T-helper 2 cell (primary cell): ENCODE measurements around the gene TPRG1L.

Experiments
- DNase-seq, 5 experiments: peaks; one replicate each; pipeline versions ENCODE4 v3.0.0 to v3.0.0-alpha.2; 2012 to 2022

The TPRG1L gene

DNA sequence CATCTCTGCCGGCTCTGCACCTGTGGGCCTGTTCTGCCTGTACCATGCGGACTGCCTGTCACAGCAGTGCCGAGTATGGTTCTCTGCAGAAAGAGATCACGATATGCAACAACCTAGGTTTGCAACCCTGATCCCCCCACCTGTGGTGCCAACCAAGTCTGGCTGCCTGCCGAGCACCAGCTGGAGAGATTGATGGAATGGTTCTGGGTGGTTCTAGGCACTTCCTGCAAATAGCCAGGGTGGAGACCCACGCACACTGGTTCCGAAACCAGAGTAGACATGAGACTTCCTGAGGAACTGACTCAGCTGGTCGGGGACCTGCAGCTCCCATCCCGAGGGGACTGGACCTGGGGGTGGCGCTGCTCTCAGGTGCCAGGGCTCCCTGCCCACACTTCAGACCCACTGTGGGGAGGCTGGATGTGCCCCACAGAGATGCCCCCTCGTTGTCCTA lies 5.4 kb downstream of the TPRG1L start:
- DNase-seq, result no peak

DNA sequence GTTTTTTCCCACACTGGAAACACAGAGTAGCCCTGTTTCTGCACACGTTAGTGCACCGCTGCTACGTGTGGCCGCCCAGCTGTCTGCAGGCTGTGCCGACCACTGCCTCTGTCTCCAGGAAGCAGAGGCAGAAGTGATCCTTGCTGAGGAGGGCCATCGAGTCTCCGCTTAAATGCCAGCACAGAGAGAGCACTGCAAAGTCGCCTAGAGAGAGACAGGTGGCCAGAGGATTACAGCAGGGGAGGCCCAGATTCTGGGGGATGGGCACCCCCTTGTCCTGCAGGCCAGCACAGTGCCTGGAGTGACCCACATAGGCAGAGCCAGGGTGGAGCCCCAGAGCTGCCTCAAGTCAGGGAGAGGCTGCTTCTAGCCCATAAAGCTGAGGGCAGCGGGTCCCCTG lies 6.1 kb downstream of the TPRG1L start:
- DNase-seq, result no peak

DNA sequence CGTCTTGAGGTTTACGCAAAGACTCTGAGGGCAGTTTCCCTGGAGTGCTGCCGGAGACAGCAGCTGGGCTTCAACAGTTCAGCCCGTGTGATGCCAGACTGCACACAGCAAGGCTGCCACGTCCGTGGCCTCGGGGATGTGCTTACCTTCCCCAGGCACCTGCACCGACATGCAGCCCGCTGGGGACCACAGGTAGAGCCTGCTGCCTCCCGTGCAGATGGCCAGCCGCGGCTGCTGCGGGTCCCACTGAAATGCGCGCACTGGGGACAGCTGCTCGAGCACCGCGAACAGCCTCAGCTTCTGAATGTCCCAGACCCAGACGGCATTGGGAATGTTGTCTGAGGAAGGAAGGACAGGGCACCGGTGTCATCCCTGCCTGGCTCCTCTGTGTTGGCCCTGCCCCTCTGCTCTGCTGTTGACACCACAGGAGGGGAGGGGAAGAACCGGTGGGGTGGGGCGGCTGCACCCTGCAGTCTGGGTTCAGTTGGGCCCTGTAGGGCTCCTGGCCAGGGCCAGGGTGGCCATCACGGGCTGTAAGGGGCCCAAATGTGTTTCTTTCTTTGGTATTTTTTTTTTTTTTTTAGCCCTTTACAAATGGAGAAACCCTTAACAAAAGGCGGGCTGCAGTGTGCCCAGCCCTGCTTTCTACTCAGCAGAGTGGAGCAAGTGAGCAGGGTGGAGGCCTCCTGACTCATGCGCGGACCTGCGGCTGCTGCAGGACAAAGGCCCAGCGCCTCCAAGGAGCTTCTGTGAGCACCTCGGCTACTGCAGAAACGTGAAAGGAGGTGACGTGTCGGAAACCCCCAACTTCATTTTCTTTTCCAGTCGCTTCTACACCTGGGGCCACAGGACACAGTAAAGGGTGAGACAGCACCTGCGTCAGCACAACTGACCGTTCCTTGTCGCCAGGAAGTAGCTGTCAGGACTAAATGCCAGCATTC lies 6.8 kb downstream of the TPRG1L start:
- DNase-seq, result no peak

DNA sequence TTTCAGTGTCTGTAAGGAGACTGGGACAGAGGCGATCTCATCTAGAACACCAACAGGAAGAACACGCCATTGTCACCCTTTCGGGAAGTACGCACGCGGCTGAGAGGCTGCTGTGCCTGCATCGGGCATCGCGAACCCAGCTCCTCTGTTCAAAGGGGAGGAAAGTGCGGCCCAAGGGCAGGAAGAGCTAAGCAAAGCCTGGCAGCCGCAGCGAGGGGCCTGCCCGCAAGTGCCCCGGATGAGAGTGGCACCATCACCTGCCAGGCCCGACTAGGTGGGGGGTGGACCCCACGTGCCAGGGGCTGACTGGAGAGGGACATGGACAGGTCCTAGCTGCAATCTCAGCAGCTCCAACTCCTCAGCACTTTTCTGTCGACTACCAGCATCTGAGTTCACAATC lies 7.5 kb downstream of the TPRG1L start:
- no peak for DNase-seq

DNA sequence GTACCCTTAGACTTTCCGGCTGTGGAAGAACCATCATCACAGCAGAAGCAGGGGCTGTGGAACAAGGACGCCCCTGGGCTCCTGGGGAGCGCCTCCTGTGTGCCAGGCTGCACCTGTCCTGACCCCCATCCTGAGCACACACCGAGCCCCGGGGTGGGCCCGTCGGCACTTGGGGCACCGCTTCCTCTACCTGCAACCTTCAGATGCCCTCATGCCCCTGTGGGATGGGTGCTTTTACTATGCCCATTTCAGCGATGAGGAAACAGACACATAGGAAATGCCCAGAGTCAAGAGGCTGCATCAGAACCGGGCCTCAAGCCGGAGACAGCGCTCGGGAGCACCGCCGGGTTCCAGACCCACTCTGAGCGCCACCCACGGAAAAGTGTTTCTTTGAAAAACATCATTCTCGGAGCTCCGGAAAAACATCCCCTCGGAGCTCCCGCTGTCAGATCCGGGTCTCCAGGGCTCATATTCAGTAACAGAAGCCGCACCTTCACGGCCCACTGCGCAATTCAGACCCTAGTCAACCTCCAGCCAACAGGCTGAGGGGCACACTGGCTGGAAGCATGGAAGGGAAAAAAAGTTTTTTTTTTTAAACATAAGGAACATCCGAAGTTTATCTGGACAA lies 8.0 kb downstream of the TPRG1L start:
- no peak for DNase-seq

DNA sequence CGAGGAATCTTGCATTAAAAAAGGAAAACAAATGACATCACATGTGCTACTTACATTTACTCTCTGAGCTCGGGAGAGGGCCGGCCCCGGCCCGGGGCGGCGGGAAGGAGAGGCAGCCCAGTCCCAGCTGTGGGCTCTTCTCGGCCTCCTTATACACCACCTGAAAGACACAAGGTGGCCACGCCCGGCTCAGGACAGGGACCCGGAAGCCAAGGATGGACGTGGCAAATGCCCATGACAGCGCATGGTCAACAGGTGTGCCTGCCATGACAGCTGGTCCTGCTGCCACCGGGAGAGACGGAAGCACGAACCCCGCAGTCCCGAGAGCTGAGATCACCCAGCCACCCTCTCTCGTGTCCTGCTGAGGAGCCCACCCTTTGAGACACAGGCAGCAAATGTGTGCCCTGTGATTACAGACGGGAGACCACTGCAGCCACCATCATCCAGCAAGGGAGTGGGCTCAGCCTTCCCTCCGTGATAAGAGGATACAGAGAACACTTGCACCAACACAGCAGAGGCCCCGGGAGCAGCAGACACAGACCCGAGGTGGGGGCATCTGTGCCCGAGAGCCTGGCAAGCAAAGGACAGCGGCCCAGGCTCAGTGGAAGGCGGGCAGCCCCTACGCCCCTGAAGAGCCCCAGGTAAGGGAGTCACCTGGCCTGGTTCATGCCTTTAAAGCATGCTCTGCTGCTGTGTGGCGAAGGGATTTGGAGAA lies 8.7 kb downstream of the TPRG1L start:
- no peak for DNase-seq

DNA sequence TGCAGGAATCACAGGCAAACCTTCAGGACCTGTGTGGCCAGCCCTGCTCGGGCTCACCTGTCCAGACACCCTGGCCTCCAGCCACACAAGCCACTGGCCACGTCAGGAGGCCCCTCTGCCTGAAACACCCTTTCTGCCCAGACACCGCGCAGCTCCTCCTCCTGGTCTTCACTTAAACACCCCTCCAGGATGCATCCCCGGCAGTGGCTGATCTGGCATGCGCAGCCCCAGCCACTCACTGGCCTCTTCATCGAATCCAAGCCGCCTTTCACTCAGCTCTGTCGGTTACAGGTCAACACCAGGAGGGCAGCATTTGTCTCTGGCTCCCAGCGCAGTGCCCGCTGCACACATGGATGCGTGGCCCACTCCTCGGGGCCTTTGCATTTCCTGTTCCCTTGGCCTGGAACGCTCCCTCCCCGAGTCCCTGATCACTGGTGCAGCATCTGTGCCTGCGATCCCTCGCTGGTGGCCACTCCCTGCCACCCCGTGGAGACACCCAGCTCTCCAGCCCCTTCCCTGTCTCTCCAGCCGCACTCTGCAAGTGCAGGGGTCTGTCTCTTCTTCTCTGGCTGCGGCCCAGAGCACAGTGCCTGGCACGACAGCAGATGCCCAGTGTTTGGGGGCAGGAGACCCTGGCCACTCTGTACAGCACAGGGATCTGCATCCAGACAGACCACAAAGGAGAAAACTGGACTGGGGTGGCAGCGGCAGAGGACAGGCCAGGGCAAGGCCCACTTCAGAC lies 9.4 kb downstream of the TPRG1L start:
- no peak for DNase-seq

DNA sequence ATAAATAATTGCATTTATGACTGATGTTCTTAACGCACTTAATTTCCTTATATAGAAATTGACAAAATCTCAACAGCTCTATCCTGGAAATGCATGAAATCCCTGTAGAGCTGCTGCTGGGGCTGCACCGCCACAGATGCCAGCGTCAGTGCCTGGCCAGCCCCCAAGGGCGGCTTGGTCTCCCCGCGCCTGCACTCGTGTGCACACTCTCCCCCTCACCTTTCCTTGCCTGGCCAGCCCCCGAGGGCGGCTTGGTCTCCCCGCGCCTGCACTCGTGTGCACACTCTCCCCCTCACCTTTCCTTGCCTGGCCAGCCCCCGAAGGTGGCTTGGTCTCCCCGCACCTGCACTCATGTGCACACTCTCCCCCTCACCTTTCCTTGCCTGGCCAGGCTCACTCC lies 11.3 kb downstream of the TPRG1L start:
- no peak for DNase-seq

DNA sequence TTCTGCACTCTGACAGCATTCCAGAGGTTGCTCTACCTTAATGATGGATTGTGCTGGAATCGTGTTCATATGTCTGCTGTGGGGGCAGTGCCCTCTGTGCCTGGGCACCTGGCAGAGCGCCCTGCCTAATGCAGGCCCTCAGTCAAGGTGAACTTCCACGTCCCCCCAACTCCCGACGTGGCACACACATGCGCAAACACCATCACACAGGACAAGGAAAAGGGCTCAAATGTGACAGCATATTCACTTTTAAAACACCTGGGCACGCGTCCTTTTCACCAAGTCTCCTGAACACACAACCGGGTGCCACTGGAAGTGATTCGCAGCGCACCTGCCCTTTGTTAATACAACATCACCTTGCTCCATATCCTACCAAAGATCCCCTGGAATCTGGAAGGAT lies 11.7 kb downstream of the TPRG1L start:
- no peak for DNase-seq

DNA sequence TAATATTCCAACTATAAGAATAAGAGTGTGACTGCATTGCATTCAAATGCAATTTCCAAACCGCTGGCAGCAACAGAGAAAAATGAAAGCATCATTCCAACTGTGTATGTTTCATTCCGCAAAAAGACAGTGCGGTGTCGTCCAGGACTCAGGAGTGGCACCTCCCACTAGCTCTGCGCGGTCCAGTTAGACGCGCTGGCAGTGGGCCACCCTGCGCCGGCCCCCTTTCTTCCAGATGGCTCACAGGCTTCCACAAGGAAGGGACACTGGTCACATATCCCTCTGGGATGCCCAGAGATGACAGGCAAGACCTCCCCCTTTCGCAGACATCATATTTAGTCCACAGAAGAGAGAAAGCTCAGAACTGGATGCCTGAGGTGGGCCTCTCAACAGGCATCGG lies 13.2 kb downstream of the TPRG1L start:
- no peak for DNase-seq

DNA sequence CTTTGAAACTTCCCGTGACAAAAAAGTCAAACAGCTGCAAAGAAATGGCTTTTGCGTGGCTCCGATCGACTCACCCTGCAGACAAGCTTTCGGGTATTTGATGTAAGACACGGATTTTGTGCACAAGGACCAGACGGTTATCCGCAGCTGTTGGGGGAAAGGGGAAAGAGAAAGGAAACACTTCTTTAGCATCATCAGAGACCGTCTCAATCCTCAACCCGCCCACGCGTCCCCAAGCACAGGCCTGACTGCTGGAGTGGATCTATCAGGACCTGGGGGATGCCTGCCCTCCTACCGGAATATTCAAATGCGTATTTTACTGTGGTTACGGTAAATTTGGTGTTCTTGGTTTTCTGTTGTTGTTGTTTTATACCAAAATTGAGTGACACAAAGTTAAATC lies 13.9 kb downstream of the TPRG1L start:
- DNase-seq, result no peak

DNA sequence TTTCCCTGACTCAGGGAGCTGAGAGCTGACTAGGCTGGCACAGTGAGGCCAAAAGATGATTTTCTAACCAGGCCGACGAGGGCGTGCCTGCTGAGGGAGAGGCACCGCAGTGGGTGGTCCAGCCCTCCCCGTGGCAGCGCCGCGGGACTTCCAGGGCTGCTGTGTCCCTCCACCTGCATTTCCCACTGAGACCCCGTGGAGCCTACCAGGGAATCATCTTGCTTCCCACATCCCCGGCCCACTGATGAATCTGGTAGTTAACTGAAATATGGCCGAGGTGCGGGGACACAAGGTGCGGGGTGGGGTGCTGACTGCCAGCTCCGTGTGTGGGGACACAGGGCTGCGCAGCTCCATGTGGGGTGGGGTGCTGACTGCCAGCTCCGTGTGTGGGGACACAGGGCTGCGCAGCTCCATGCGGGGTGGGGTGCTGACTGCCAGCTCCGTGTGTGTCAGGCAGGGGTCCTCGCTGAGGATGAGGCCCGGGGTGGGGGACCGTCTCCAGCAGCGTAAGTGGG lies 14.6 kb downstream of the TPRG1L start:
- DNase-seq, result no peak

DNA sequence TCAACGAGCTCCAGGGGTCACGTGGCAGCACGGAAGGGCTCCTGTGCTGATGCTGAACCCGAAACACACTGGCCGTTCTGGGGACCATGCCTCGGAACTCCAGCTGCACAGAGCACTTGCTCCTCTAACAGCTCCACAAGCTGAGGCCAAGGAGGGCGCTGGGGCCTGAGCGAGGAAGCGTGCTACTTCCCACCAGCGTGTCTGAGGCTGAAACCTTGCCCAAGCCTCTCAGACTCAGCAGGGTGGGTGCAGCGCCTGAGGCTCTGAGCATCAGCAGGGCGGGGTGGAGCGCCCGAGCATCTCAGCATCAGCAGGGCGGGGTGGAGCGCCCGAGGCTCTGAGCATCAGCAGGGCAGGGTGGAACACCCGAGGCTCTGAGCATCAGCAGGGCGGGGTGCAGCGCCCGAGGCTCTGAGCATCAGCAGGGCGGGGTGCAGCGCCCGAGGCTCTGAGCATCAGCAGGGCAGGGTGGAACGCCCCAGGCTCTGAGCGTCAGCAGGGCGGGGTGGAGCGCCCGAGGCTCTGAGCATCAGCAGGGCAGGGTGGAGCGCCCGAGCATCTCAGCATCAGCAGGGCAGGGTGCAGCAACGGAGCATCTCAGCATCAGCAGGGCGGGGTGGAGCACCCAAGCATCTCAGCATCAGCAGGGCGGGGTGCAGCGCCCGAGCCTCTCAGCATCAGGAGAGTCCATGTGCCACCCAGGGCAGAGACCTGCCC lies 15.5 kb downstream of the TPRG1L start:
- no peak for DNase-seq

DNA sequence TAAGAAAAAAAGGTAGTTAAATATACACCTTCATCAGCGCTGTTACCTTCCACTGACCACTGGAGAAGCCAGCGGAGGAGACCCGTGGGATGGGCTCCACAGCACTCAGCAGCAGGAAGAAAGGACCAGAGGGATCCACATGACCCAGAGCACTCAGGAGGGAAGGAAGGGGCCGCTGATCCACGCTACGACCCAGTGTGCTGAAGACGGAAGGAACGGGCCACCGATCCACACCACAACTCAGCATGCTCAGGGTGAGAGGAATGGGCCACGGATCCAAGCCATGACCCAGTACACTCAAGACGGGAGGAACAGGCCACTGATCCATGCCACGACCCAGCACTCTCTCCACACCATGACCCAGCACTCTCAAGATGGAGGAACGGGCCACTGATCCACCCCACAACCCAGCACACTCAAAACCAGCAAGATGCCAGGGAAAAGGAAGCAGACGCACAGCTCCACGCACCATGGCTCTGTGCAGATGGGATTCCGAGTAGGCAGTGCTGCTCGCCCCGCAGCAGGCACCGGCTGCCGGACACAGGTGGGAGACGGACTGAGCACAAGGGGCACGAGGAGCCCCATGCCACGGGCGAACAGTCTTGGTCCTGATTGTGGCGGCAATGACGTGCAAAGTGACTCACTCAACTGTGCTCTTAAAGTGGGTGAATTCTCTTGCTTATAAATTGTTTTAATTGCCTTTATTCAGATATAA lies 16.4 kb downstream of the TPRG1L start:
- DNase-seq, result no peak

DNA sequence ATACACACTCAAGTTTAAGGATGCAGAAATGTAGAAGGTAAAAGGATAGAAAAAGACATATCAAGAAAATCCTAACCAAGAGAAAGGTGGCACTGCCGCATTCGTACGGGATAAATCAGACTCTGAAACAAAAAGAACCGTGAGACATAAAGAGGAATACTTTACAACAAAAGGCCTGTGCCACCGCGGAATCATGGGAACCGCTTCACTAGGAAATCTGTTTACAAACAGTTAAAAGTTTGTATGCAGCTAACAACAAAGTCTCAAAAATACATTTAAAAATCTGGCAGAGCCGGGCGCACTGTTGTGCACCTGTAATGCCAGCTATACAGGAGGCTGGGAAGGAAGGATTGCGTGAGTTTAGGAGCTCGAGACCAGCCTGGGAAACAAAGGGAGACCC lies 17.0 kb downstream of the TPRG1L start:
- no peak for DNase-seq

DNA sequence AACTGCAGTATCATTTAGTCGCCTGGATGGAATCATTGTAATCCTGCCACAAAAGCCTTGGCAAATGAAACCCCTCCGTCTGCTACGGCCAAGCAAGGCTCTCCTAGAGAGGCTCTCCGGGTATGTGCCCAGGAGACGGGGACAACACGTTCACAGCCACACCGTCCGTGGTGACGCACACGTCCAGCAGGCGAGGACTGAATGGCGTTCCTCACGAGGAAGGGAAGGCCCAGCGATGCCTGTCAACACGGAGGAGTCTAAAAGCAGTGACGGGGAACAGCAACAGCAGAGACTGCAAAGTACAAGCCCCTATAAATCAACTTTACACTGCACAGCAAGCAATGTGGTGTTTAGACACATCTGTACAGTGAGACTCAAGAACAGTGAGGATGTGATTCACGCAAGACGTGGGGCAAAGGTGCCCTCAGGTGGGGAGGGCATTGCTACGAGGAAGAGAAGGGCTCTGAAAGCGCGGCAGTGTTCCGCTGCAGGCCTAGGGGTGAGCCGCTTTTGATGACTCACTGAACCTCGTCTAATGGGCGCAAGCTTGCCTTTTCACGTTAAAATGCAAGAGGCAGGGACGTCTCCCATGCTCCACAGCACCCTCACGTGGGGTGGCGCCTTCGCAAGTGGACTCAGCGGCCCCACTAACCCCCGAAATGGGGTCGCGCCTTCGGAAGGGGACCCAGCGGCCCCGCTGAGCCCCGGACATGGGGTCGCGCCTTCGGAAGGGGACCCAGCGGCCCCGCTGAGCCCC lies 18.3 kb downstream of the TPRG1L start:
- no peak for DNase-seq

DNA sequence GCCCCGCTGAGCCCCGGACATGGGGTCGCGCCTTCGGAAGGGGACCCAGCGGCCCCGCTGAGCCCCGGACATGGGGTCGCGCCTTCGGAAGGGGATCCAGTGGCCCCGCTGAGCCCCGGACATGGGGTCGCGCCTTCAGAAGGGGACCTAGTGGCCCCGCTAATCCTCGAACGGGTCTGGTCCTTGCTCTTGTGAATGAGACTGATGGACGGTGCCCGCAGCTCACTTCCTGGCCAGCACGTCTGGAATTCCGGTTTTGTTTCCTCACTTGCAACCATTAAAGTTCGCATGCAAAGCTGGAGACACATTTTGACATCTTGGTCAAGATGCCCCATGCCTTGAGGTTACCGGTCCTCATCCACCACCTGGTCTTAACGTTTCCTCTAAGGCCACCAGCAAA lies 19.5 kb downstream of the TPRG1L start:
- no peak for DNase-seq

DNA sequence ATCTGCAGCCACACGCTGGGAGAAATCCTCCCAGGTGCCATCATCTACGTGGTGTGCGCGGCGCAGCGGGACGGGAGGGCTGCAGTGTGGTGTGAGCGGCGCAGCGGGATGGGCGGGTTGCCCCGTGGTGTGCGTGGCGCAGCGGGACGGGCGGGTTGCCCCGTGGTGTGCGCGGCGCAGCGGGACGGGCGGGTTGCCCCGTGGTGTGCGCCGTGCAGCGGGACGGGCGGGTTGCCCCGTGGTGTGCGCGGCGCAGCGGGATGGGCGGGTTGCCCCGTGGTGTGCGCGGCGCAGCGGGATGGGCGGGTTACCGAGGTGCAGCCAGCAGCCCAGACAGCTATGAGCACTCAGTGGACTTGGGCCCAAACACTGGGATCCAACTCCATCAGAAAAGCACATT lies 20.4 kb downstream of the TPRG1L start:
- no peak for DNase-seq

DNA sequence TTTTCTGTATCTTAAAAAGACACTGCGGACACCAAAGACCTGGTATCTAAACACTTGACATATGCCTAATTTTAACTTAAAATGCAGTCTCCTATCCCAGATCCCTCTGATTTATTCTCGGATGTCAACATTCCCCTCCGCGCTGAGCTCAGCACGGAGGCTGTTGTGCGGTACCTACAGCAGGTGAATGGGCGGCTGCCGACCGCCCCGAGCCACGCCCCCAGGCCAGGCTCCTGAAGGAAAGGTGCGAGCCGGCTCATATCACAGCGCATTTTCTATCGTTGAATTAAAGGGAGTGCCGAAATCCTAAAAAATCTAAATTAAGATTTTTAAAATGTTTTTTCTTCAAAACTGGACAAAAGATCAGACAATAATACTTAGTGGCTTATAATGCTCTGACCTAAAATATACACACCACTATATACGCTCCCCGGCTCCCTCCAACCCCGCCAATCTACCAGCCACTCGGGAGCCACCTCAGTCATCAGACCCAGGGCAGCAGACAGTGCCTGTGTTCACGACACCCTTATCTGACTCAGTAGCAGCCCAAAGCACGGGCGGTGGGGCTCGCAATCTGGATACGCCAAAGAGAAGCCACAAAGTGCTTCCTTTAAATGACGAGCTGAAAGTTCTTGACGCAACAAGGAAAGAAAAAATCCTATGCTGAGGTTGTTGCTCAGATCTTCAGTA lies 21.0 kb downstream of the TPRG1L start:
- no peak for DNase-seq

DNA sequence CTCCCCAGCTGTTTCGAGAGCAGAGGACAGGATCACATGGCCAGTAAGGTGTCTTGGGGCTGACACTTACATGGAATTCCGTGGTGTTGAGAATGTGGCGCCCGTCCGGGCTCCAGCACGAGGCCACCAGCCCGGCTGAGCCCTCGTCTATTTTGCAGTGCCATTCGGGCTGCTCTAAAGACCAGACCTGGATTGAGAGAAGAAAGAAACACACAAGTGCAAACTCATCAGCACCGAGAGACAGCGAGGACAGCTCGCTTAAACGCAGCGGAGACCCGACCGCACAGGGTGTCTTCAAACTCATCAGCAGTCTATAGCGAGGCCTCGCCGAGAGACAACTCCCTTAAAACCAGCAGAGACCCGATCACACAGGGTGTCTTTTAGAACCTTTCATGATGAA lies 21.8 kb downstream of the TPRG1L start:
- no peak for DNase-seq
